GM20000 (cell line): Measurements from ENCODE around the gene PPP4C.
"Not testable (repeated sequence)": the region's sequence is repeated elsewhere in the genome, so short reads cannot be mapped to it uniquely, and the experiment has no call there.

ENCODE experiments used
- DNase-seq: peaks from one replicate; pipeline ENCODE4 v3.0.0; 2012; ENCODE audit warnings: low spot score
- CTCF ChIP-seq: IDR thresholded peaks from 2 replicates; pipeline ENCODE4 v1.5.1; 2012; ENCODE audit warnings: mild to moderate bottlenecking, control low read depth; ENCODE audit errors: extremely low read depth, missing control alignments

The PPP4C gene

GRCh38 chr16:30124985-30125379 is 49.2 kb downstream of the PPP4C start:
- no peak for DNase-seq
- TF ChIP-seq CTCF, result no peak

GRCh38 chr16:30125690-30126089 is 49.9 kb downstream of the PPP4C start:
- not testable (repeated sequence) for DNase-seq

- TF ChIP-seq CTCF, result no peak
- DNase-seq, result no peak
These were observed 52.2 kb downstream of the PPP4C start for GRCh38 chr16:30127993-30128392.

- no peak for TF ChIP-seq CTCF
- DNase-seq, result no peak
These were observed 56.2 kb downstream of the PPP4C start for GRCh38 chr16:30131869-30132475.

GRCh38 chr16:30132591-30132990 is 56.8 kb downstream of the PPP4C start:
- DNase-seq, result no peak
- no peak for TF ChIP-seq CTCF
